Body of pancreas (tissue), 4 donors: ENCODE measurements around the gene AFAP1L1. TPM values are rescaled to one million over a fixed set of nuclear protein-coding genes. Genes with fewer than 3 reads are reported as not detected.

ENCODE experiments used
- ATAC-seq: fragments of 150-250 bp; one replicate; pipeline ENCODE4 v1.9.1; 2016
- DNase-seq, 4 donors: peaks; one replicate each; pipeline ENCODE4 v3.0.0-alpha.2; 2019
- H3K27ac ChIP-seq, 4 donors: fragments of 200-600 bp; sonication (generic); 1 replicate in 3 of 4; 2 replicates in 1 of 4; pipeline versions ENCODE4 v1.5.1 to v1.6.1; 2016 to 2019; ENCODE audit warnings: mild to moderate bottlenecking in 1 of 4, mixed read lengths in 1 of 4, moderate library complexity in 1 of 4
- H3K27me3 ChIP-seq, 2 donors: fragments of 200-600 bp; sonication (generic); one replicate each; pipeline ENCODE4 v1.6.0; 2016; ENCODE audit warnings: mild to moderate bottlenecking in 1 of 2
- H3K36me3 ChIP-seq, 2 donors: fragments of 200-600 bp; sonication (generic); replicated peaks in 1 of 2; 2 replicates each; pipeline ENCODE4 v1.5.1; 2016; ENCODE audit warnings: low read depth in 2 of 2; ENCODE audit not compliant: insufficient read depth in 1 of 2
- H3K4me1 ChIP-seq: fragments of 200-600 bp; sonication (generic); one replicate; pipeline ENCODE4 v1.6.0; 2016
- H3K4me3 ChIP-seq, 2 donors: fragments of 200-600 bp; sonication (generic); 1 replicate in 1 of 2; 2 replicates in 1 of 2; pipeline ENCODE4 v1.5.1; 2016 to 2019
- H3K9me3 ChIP-seq, 3 donors: fragments of 200-600 bp; sonication (generic); 1 replicate in 2 of 3; 2 replicates in 1 of 3; pipeline ENCODE4 v1.5.1; 2016
- POLR2A ChIP-seq, 3 donors: fragments of 450-650 bp; IDR thresholded peaks; one replicate each; pipeline ENCODE4 v1.6.1; 2016; ENCODE audit warnings: antibody characterized with exemption in 3 of 3, mild to moderate bottlenecking in 2 of 3
- WGBS, 2 donors: methylation state at CpG; one replicate each; pipeline ENCODE4 v1.1.5; 2017; 5-methylcytosine and 5-hydroxymethylcytosine counted together
- intact Hi-C: fragments of 100-400 bp; cut with DNase I; formaldehyde crosslinking; loops from one replicate; pipeline ENCODE4 v1.15.1; 2023
- total RNA-seq, 2 donors: library from RNA; depleted of rRNA; stranded (reverse); fragments of >200 nt; gene quantifications; one replicate each; pipeline ENCODE4 v1.1.0, GENCODE V29; 2016
- TF ChIP-seq, protein P1 (sequence below), 7 experiments: fragments of 450-650 bp in 4 of 7; fragments of 200-600 bp in 3 of 7; sonication (generic) in 3 of 7; IDR thresholded peaks; one replicate each; pipeline ENCODE4 v1.5.1; 2016 to 2019; ENCODE audit warnings: antibody characterized with exemption in 7 of 7

AFAP1L1 gene
- total RNA-seq, 2 donors from 2014 or later, result 2.9 to 5.9 TPM

DNA sequence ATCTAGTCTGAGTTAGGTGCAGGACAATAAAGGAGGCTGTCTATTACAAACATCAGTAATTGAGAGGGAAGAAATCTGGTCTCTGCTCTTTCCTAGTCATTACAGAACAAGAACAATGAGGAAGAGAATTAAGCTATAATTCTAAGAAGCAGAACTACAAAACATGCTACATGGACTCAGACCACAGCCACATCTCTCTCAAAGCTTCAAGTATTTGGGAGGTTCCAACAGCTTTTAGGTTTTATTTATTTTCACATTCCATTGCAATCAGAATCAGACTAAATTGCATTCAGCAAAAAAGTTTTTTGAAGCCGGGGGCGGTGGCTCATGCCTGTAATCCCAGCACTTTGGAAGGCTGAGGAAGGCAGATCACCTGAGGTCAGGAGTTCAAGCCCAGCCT is 72.5 kb downstream of the AFAP1L1 start:
- 84 to 94% methylated on average over 2 of the region's 2 CpGs for WGBS, 2 donors
- ATAC-seq, result no peak
- no peak overlapping the region for H3K27ac ChIP-seq
- H3K27me3 ChIP-seq, result no peaks in the 10 kb centered on the region
- peaks cover 17% of the 10 kb centered on the region for H3K4me1 ChIP-seq
- H3K9me3 ChIP-seq, result no peaks in the 10 kb centered on the region
- intact Hi-C loops, result no loop called here
- no peak for DNase-seq
- no peak for TF ChIP-seq POLR2A (IDR thresholded peaks at IDR 0.05)
- TF ChIP-seq, protein P1, sequence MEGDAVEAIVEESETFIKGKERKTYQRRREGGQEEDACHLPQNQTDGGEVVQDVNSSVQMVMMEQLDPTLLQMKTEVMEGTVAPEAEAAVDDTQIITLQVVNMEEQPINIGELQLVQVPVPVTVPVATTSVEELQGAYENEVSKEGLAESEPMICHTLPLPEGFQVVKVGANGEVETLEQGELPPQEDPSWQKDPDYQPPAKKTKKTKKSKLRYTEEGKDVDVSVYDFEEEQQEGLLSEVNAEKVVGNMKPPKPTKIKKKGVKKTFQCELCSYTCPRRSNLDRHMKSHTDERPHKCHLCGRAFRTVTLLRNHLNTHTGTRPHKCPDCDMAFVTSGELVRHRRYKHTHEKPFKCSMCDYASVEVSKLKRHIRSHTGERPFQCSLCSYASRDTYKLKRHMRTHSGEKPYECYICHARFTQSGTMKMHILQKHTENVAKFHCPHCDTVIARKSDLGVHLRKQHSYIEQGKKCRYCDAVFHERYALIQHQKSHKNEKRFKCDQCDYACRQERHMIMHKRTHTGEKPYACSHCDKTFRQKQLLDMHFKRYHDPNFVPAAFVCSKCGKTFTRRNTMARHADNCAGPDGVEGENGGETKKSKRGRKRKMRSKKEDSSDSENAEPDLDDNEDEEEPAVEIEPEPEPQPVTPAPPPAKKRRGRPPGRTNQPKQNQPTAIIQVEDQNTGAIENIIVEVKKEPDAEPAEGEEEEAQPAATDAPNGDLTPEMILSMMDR (IDR thresholded peaks at IDR 0.05), result no peak
- H3K36me3 ChIP-seq, result peaks cover 0 to 8% of the 10 kb centered on the region in 2 donors
- no peak overlapping the region for H3K4me3 ChIP-seq

DNA sequence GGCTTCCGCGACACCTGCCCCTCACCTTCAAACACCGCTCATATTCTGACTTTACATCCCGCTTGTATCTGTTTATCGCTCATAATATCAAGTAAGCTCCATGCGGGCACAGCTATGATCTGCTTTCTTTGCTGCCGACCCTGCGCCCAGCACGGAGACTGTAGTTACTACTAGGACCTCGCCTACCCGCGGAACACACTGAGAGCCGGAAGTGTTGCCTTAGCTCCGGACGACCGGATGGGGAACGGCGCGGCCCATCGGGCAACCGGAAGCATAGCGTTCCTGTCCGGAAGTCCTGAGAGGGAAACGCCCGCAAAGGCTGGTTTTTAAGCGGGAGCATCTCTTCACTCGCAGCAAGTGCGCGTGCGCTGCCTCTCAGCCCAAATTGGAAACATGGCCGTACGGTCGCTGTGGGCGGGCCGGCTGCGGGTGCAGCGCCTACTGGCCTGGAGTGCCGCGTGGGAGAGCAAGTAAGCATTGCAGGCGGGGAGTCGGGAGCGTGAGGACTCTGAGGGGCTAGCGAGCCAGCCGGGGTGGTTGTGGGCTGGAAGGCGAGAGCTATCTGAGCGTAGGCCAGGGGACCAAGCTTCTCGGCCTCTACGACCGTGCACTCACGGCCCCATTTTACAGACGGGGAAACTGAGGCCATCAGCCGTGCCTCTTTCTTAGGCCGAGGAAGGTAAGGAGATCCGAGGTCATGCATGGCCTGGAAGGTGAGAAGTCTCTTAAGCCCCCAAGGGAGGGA is 73.7 kb downstream of the AFAP1L1 start, which contains the start of gene GRPEL2:
GRPEL2 (plus strand) TSS at position 353 of the 745 bp plus-strand sequence; CDS start at position 394, 41 bp downstream.
- H3K27ac ChIP-seq, result peak within 1 kb of the TSS; percentile 21 to 81 (median 62)
- H3K27me3 ChIP-seq, result no peaks in the 10 kb centered on the region
- peak within 1 kb of the TSS; percentile 66 to 72 for H3K4me3 ChIP-seq
- WGBS, 2 donors, result 0 to 2% methylated on average over 11 to 54 of the region's 54 CpGs
- peaks cover 0 to 17% of the 10 kb centered on the region in 2 donors for H3K36me3 ChIP-seq
- peak; percentile 99 for ATAC-seq
- H3K4me1 ChIP-seq, result peaks cover 17% of the 10 kb centered on the region
- peak; percentile 92 to 96 (median 94) for DNase-seq
- H3K9me3 ChIP-seq, result no peaks in the 10 kb centered on the region
- intact Hi-C loops, result no loop called here
- TF ChIP-seq, protein P1 (IDR thresholded peaks at IDR 0.05), result peak in 1 of 7 experiments; percentile 19
- peak in 2 of 3 donors; percentile 77 to 78 for TF ChIP-seq POLR2A (IDR thresholded peaks at IDR 0.05)

DNA sequence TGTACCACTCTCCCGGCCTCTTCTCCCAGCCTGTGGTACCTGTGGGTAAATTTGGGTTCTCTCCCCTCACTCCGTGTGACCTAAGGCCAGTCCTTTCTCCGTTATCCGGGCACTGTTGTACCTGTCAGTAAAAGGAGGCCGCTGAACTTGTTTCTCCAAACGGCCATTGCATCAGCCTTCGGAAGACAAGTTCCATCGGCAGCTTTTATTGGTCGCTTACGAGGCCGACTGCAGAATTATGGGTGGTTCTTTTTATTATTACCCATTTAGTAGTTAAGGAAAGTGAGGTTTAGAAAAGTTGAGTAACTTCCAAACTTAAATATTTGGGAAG is 74.2 kb downstream of the AFAP1L1 start:
- 2 to 6% methylated on average over 11 of the region's 11 CpGs for WGBS, 2 donors
- Histone ChIP-seq H3K4me3 (peak overlapping the region; percentile 66 to 72), H3K27me3 (no peaks in the 10 kb centered on the region), H3K36me3 (peaks cover 0 to 22% of the 10 kb centered on the region in 2 donors), H3K9me3 (no peaks in the 10 kb centered on the region), H3K27ac (peak overlapping the region; percentile 21 to 81 (median 61)), H3K4me1 (peaks cover 17% of the 10 kb centered on the region)
- ATAC-seq (peak; percentile 4), DNase-seq (no peak)
- TF ChIP-seq, protein P1 (IDR thresholded peaks at IDR 0.05), result no peak
- no peak for TF ChIP-seq POLR2A (IDR thresholded peaks at IDR 0.05)
- intact Hi-C loops, result no loop called here

DNA sequence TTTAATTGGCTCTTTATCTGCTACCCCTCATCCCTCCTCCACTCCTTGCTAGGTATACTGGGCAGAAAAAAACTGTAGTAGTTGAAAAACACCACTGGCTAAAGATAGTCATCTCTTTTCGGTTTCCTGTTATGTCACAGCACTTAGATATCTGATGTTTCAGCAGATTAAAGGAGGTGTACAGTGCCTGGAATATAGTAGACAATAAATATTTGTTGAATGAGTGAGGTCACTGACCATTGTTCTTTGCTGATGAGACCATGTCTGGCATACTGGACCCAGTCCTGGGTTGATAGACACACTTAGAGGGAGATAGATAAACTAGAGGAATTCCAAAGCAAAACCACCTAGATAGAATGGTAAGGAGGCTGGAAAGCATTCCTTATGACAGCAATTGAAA is 76.9 kb downstream of the AFAP1L1 start:
- DNase-seq (no peak), ATAC-seq (no peak)
- Histone ChIP-seq H3K36me3 (peaks cover 0 to 34% of the 10 kb centered on the region in 2 donors), H3K4me3 (no peak overlapping the region), H3K27ac (no peak overlapping the region), H3K4me1 (peaks cover 17% of the 10 kb centered on the region), H3K9me3 (no peaks in the 10 kb centered on the region), H3K27me3 (no peaks in the 10 kb centered on the region)
- WGBS, 2 donors, result 85 to 89% methylated on average over 1 of the region's 1 CpG
- TF ChIP-seq POLR2A (IDR thresholded peaks at IDR 0.05), result no peak
- TF ChIP-seq, protein P1 (IDR thresholded peaks at IDR 0.05), result no peak
- intact Hi-C loops, result no loop called here

DNA sequence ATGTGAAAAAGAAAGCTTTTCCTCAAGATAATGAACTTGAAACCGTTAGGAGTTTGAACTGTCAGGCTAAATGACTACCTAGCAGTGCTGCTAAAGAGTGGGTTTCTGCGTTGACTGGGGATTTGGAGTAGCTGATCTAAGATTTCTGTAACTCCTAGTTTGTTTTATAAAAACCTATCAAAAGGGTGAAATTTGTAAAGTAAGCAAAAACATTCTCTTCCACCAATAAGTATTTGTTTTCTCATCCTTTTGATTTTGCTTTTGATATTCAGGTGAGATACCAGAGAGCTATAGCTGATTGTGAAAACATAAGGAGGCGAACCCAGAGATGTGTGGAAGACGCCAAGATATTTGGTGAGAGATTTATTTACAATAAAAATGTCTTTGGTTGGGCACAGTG is 77.7 kb downstream of the AFAP1L1 start:
- ATAC-seq (no peak), DNase-seq (no peak)
- TF ChIP-seq, protein P1 (IDR thresholded peaks at IDR 0.05), result no peak
- TF ChIP-seq POLR2A (IDR thresholded peaks at IDR 0.05), result no peak
- no peak overlapping the region for H3K4me3 ChIP-seq
- H3K36me3 ChIP-seq, result peaks cover 0 to 34% of the 10 kb centered on the region in 2 donors
- H3K27ac ChIP-seq, result no peak overlapping the region
- WGBS, 2 donors, result 82 to 95% methylated on average over 4 of the region's 4 CpGs
- intact Hi-C loops, result no loop called here
- no peaks in the 10 kb centered on the region for H3K27me3 ChIP-seq
- peaks cover 14% of the 10 kb centered on the region for H3K4me1 ChIP-seq
- H3K9me3 ChIP-seq, result no peaks in the 10 kb centered on the region
